Peyer's patch (tissue), 4 donors: ENCODE measurements around the gene MED31.

Source experiments
- CTCF ChIP-seq, 6 experiments: fragments of 450-650 bp in 4 of 6; fragments of 200-600 bp in 2 of 6; sonication (generic) in 1 of 6; IDR thresholded peaks; one replicate each; pipeline ENCODE4 v1.5.1; 2017 to 2019; ENCODE audit warnings: antibody characterized with exemption in 6 of 6, mild to moderate bottlenecking in 3 of 6, moderate library complexity in 1 of 6
- POLR2A ChIP-seq, 2 donors: fragments of 450-650 bp; IDR thresholded peaks; one replicate each; pipeline ENCODE4 v1.5.1; 2017; ENCODE audit warnings: antibody characterized with exemption in 2 of 2, mild to moderate bottlenecking in 2 of 2, moderate library complexity in 2 of 2

GRCh38 chr17:6605142-6605541 lies 46.3 kb downstream of the MED31 start:
- no peak for TF ChIP-seq CTCF (IDR thresholded peaks at IDR 0.05)
- TF ChIP-seq POLR2A (IDR thresholded peaks at IDR 0.05), result no peak
